Dedifferentiated amniotic fluid mesenchymal stem cell (primary cell): ENCODE results near the gene RSKR.
"Not testable (repeated sequence)": the region's sequence is repeated elsewhere in the genome, so short reads cannot be mapped to it uniquely, and the experiment has no call there.

ENCODE experiments used
- DNase-seq: peaks from one replicate; pipeline ENCODE4 v3.0.0-alpha.2; 2016; ENCODE audit errors: extremely low spot score

RSKR gene, protein sequence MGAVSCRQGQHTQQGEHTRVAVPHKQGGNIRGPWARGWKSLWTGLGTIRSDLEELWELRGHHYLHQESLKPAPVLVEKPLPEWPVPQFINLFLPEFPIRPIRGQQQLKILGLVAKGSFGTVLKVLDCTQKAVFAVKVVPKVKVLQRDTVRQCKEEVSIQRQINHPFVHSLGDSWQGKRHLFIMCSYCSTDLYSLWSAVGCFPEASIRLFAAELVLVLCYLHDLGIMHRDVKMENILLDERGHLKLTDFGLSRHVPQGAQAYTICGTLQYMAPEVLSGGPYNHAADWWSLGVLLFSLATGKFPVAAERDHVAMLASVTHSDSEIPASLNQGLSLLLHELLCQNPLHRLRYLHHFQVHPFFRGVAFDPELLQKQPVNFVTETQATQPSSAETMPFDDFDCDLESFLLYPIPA

DNA sequence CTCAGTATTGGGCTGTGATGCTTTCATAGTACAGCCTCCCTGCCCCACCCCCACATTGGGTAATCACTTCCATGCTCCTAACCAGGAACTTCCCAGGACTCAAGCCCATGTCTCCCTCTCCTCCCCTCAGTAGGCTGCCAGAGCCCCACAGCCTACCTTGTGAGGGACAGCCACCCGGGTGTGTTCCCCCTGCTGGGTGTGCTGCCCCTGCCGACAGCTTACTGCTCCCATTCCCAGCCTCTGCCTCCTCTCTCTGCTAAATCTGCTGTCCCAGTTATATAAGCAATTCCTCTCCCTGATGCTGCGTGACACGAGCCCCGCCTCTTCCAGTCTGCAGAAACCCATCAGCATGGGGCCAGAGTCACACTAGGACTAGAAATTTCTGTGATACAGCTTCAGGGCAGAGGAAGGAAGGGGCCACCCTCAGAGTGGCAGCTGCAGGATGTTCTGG, at the start of gene RSKR:
Gene RSKR (minus strand): TSS at position 255 of the 451 bp plus-strand sequence. CDS start 24 bp downstream, at position 231.
- no peak for DNase-seq

DNA sequence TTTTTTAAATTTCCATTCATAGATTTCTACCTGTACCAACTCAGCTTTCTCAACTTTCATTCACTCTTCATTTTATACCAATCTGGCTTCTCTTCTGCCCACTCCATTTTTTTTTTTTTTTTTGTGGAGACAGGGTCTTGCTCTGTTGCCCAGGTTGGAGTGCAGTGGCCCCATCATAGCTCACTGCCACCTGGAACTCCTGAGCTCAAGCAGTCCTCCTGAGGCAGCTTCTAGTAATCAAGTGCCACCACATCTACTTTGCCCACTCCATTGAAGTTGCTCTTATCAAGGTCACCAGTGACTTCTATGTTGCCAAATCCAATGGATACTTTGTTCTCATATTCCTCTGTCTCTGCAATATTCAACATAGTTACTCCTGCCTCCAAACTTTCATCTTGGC, 49.7 kb upstream of the RSKR start:
- DNase-seq = no peak

DNA sequence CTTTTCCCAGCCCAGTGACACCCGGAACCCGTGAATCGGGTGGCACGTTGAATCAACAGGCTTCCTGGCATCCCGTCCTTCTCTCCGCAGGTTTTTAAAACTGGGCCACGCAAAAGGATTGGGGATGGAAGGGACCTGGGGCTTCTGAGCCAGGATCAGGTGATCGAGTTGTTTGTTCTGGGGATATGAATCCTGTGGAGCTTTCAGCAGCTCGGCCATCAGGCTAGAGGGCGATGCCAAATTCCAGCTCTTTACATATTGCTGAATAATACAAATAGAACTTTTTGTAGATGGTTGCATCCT, 48.5 kb upstream of the RSKR start:
- DNase-seq = peak; percentile 36

DNA sequence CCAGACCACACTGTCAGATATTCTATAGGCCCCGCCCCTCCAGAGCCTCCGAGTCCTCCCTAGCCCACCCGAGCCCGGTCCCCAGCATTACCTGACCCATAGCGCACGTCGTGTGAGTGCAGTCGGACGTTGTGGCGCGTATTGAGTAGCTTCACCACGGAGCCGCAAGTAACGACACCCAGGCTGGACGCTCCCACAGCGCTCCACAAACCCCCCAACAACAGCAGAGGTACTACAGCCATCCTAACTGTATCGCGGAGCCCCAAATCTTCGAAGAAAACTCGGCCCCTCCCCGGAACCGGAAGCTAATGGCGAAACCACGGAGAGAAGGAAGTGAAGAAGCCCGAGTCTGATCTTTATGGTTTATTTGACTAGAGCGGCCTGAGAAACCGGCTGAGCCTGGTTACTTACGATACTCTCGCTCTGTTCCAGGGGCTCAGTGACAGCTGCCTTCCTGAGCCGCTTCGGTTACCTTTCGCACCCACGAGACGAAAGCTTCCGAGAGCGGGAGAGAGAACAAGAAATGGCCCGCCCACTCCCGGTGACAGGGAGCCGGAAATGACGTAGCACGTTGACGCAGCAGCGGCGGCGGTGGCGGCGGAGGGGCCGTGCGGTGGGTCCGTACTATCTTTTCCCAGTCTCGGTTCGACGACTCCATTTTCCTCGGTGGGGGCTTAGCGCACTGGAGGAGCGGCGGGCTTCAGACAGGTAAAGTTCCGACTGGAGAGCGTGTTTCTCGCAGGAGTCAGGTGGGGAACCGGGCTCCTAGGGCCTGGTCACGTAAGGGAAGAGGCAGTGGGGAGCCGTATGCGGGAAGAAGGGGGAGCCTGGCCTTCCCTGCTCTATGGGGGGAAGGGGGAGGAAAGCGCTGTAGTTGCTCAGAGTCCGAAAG, 47.9 kb upstream of the RSKR start, which contains the start of the genes SDF2 and SUPT6H:
Gene SDF2 (minus strand): TSS at position 272 of the 892 bp plus-strand sequence. CDS start 30 bp downstream, at position 242.
Gene SUPT6H (plus strand): TSS at position 571 of the 892 bp plus-strand sequence. CDS start 11,197 bp downstream, outside the sequence.
- peak; percentile 83 for DNase-seq

DNA sequence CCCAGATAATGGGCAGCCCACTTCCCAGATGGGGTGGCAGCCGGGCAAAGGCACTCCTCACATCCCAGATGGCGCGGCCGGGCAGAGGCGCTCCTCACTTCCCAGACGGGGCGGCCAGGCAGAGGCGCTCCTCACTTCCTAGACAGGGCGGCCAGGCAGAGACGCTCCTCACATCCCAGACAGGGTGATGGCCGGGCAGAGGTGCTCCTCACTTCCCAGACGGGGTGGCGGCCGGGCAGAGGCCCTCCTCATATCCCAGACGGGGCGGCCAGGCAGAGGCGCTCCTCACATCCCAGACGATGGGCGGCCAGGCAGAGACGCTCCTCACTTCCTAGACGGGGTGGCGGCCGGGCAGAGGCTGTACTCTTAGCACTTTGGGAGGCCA, 45.5 kb upstream of the RSKR start:
- not testable (repeated sequence) for DNase-seq

DNA sequence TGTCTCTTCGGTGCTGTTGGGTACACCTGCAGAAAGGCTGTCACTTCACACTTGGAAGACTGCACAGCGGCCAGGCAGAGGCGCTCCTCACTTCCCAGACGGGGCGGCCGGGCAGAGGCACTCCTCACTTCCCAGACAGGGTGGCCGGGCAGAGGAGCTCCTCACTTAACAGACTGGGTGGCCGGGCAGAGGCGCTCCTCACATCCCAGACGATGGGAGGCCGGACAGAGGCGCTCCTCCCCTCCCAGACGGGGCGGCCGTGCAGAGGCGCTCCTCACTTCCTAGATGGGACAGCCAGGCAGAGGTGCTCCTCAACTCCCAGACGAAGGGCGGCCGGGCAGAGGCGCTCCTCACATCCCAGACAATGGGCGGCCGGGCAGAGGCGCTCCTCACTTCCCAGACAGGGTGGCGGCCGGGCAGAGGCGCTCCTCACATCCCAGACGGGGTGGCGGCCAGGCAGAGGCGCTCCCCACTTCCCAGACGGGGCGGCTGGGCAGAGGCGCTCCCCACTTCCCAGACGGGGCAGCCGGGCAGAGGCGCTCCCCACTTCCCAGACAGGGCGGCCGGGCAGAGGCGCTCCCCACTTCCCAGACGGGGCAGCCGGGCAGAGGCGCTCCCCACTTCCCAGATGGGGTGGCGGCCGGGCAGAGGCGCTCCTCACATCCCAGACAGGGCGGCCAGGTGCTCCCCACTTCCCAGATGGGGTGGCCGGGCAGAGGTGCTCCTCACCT, 44.9 kb upstream of the RSKR start:
- DNase-seq = not testable (repeated sequence)

DNA sequence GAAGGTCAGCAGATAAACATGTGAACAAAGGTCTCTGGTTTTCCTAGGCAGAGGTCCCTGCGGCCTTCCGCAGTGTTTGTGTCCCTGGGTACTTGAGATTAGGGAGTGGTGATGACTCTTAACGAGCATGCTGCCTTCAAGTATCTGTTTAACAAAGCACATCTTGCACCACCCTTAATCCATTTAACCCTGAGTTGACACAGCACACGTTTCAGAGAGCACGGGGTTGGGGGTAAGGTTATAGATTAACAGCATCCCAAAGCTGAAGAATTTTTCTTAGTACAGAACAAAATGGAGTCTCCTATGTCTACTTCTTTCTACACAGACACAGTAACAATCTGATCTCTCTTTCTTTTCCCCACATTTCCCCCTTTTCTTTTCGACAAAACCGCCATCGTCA, 44.4 kb upstream of the RSKR start:
- not testable (repeated sequence) for DNase-seq

DNA sequence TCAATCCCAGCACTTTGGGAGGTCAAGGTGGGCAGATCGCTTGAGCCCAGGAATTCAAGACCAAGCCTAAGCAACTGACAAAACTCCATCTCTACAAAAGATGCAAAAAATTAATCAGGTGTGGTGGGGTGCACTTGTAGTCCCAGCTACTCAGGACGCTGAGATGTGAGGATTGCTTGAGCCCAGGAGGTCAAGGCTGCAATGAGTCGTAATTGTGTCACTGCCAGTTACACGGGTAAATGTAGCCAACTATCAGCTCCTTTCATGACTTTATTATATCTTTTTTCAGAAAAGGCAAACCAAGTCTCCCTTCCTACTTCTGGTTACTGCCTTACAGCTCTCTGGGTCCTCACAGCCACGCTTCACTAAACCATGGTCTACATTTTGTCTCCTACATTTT, 43.8 kb upstream of the RSKR start:
- DNase-seq = no peak

DNA sequence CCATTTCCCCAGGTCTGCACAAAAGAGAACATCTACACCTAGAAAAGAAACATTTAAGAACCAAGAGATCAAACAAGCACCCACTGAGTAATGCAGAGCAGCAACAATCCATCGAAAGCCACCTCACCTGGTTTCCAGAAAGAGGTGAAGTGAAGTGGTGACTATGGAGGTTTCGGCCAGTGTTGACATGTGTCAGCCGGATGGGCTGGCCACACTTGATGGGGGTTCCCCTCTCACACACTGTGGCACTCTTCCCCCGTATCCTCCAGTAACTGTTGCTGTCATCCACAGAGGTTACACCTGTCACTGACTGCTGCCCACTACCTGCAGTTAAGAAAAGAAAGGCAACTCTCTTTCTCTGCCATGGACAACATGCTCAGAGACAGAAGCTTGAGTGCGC, 41.2 kb upstream of the RSKR start:
- DNase-seq = no peak

DNA sequence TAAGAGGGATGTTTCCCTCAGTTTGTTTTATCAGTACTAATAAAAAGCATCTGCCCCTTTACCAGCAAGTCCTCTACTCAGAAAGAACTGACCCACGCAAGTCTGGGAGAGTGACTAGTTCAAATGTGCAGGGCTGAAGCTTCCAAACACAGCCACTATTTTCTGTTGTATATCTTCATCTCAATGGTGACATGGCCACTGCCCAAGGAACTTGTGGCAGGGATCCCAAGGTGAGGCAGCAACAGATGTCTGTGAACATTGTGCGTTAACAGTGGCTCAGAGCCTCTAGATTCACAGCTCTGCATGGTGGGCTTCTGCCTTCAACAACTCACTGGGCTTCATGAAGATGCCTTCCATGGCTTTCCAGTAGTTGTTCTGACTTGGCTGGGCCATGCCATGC, 34.7 kb upstream of the RSKR start:
- no peak for DNase-seq

DNA sequence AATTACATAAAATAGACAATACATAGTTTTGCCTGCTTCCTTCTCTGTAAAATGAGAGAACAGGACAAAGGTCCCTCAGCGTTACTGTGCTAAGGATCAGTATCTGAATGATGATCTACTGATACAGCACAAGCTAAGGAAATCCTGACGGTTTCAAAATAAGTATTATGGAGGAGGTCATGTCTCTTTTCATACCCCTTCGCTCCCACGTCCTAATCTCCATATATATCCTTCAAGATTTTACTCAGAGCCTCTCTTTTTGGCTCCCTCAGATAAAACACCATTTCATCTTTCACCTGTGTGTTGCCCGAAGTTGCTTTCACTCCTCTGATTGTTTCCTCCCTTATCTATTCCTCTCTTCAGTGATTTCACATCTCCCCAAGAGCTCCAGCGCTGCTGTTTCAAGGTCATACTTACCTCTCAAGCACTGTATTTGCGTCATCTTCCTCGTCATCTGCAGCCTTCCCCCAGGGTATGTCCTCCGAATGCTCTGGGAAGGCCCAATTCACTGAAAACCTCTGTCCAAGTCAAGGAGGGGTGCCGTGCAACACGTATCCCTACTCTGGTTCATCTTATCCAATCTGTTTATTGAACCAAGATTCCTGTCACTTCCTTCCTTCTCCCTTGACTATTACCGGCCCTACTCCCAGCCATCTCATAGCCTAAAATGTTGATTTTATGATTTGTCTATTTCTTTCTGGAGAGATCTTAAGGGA, 32.2 kb upstream of the RSKR start:
- DNase-seq = no peak

DNA sequence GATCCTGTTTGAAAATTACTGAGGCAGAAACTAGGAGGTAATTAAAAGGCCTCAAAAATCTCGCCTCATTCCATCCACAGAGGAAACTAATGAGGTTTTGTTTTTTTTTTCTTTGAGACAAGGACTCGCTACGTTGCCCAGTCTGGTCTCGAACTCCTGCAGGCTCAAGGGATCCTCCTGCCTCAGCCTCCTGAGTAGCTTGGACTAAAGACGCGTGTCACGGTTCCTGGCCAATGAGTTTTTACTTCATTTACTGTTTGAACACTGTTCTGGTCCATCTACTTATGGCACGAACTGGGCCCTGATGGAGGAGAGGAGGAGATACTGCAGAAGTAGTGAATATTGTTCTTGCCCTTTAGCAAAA, 31.6 kb upstream of the RSKR start:
- no peak for DNase-seq

DNA sequence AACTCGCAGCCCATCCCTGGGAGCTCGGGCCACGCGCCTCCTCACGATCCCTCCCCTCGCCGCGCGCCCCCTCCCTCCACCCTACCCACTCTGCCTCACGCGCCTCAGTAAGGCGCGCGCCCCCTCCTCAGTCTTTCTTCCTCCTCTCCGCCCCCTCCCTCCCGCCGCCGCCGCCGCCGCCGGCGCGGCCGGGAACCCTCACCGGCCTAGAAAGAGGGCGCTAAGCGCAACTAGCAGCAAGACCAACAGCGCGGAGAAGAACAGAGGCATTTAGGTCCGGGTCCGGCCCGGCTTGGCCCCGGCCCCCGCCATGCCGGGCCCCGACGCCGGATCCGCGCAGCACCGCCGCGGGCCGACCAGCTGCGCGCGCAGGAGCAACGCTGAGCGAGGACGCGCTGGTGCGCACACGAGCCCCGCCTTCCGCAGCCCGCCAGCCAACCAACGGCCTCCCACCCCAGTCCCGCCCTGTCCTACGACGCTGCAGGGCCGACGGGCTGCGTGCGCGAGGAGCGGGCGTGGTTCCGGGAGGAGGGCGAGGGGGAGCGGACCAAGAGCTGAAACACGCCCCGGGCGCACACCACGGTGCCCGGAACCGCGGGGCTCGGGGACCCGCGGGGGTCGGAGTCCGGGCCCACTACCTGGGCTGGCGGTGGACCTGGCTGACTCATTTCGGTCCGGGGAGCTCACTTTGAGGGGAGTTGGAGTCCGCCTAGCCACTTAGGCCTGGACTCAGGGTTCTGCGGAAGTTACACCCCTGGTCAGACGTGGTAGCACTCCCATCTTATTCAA, 31.0 kb upstream of the RSKR start, which contains the start of gene BLTP2:
Gene BLTP2 (minus strand): TSS at position 372 of the 789 bp plus-strand sequence. CDS start 102 bp downstream, at position 270.
- DNase-seq = peak; percentile 94

DNA sequence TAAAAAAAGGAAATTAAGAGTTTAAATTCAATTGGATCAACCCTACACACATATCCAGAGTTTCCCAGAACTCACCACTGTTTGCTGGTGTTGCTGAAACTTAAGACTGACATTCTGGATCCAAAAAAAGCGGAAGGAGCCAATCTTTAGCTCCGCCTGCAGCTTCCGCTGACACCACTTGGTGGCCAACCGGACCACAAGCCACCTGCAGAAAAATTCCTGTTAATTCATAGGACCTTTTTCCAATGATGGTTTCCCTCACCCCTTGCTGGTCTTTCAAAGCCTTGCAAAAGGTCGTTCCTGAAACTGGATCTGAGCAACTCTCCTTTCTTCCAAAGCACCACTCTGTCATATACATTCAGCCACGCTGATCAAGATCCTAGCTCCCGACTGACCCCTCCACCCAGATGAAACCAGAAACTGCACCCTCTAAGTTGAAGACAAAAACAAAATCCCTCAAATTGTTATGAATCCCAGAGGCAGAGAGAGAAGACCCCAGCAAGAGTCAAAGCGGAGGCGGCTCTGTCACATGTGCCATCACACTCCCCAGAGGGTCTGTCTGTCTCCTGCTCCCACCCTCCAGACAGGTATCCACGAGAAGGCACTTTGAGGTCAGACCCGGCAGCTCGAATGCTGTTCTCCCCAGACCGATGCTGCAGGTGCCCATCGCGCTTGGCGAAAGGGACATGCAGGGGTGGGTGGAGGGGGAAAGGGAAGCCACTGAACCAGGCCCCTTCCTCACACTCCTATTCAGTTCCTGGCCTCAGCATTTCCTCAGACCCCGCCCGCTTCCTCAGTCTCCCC, 30.2 kb upstream of the RSKR start:
- DNase-seq = peak; percentile 68

DNA sequence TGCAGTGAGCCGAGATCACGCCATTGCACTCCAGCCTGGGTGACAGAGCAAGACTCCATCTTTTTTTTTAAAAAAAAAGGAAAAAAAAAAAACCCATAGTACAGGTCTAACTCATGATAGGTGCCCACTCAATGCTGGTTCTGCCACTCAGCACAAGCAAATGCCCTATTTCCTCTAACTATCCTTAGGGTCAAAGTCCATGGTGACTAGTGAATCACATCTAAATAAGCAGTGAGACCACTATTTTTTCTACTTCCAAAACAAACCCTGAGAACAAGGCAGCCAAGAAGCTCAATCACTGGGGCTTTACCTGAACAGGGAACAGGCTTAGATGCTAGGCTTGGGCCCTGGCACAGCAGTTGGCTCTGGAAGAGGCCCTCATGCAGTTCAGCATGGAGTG, 27.6 kb upstream of the RSKR start:
- DNase-seq = no peak

DNA sequence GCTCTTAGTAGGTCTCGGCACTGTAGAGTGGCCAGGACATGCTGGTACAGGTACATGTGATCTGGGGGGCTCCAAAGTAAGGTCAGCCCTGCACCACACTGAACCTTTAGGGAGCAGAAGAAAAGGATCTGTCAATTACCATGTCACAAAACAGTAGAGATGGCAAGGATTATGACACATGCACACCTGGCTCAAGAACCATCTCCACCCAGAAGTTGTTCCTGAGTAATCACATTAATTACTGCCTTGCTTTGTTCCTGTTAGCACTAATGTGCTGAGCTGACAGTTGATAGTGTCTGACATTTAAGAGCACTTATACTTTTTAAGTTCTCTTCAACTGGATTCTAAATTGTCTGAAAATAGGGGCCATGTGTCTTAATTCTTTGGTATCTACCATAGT, 21.5 kb upstream of the RSKR start:
- no peak for DNase-seq

DNA sequence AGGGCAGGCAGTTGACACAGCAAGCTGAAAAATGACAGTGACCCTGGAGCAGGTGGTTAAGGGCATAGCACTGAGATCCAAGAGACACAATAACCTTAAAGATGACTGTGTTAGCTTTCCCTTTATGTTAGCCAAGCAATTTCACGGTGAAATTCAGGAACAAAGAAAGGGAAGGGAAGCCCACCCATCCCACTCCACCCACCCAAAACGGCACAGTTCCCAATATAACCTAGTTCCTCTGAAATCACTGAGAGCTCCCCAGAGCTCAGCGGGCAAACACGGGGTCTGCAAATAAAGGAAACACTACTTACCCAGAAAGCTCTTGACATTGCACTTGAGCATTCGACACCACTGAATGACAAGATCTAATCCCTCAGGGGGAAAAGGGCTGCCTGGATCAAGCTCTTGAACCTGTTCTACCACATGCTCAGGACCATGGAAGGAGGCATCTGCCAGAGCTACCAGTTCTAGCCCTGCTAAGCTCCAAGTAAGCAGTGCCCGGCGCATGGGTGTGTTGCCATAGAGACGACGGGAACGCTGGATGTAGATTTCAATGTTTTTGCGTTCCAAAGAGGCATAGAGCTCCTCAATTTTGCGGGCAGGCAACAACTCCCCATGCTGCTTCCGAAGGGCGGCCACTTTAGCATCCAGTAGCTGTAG, 20.4 kb upstream of the RSKR start:
- no peak for DNase-seq

DNA sequence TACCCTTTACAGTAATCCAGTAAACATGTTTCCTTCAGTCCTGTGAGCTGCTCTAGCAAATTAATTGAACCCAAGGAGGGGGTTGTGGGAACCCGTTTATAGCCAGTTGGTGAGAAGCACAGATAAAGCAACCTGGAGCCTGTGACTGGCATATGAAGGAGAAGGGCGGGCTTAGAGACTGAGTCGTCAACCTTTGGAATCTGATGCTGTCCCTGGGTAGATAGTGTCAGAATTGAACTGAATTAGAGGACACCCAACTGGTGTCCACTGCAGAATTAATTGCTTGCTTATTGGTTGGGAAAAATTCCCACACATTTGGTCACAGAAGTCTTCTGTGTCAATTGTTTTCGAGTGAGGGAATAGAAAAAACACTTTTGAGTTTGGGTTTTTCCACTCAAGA, 12.8 kb upstream of the RSKR start:
- no peak for DNase-seq

DNA sequence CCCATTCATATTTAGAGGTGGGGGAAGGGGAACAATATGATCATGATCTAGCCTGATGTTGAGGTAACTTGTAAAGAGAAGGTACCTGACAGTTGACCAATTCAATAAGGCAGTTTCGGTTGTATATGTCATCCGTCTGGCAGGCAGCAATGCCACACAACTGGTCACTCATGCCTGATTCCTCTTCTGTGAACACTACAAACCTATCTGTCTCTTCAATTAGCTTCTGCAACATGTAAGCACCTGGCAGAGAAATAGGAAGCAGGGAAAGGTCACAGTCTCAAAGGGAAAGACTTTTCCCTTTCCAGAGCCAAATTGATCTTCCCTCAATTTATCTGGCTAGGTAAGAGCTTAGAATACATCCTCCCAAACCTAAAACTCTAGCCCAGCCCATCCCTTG, 10.2 kb upstream of the RSKR start:
- DNase-seq = no peak
